Testis (tissue), 3 donors: ENCODE measurements around the gene MLXIPL. TPM values are rescaled to one million over a fixed set of nuclear protein-coding genes. Genes with fewer than 3 reads are reported as not detected.
"Not testable (repeated sequence)": the region's sequence is repeated elsewhere in the genome, so short reads cannot be mapped to it uniquely, and the experiment has no call there.

Source experiments
- DNase-seq: peaks from one replicate; pipeline ENCODE4 v3.0.0-alpha.2; 2019
- H3K27ac ChIP-seq, 2 donors: fragments of 200-600 bp; sonication (generic); one replicate each; pipeline ENCODE4 v1.5.1; 2019
- H3K27me3 ChIP-seq: fragments of 200-600 bp; sonication (generic); one replicate; pipeline ENCODE4 v1.5.1; 2019
- H3K36me3 ChIP-seq: fragments of 200-600 bp; sonication (generic); one replicate; pipeline ENCODE4 v1.5.1; 2017; ENCODE audit warnings: low read depth; ENCODE audit errors: missing control alignments
- H3K4me1 ChIP-seq: fragments of 200-600 bp; sonication (generic); one replicate; pipeline ENCODE4 v1.5.1; 2019
- H3K4me3 ChIP-seq, 2 donors: fragments of 200-600 bp; sonication (generic); one replicate each; pipeline ENCODE4 v1.5.1; 2017 to 2019
- H3K9me3 ChIP-seq: fragments of 200-600 bp; sonication (generic); one replicate; pipeline ENCODE4 v1.5.1; 2017
- POLR2A ChIP-seq: fragments of 450-650 bp; IDR thresholded peaks from one replicate; pipeline ENCODE4 v1.6.1; 2017; ENCODE audit warnings: antibody characterized with exemption, mild to moderate bottlenecking, moderate library complexity
- WGBS, 2 donors: methylation state at CpG; one replicate each; pipeline ENCODE4 v1.1.5; 2018; 5-methylcytosine and 5-hydroxymethylcytosine counted together
- intact Hi-C: fragments of 100-400 bp; cut with DNase I; formaldehyde crosslinking; loops from one replicate; pipeline ENCODE4 v1.15.1; 2023; ENCODE audit warnings: low total_unique reads
- polyA plus RNA-seq: library from polyadenylated mRNA; stranded (reverse); fragments of 350-450 nt; fragmentation: Illumina TruSeq; extraction: RNeasy Lipid Tissue Mini Kit (QIAGEN cat#74804); gene quantifications from one replicate; pipeline ENCODE4 v1.2.3, GENCODE V29; 2014; ENCODE audit warnings: low read depth, low replicate concordance; ENCODE audit not compliant: insufficient read depth
- total RNA-seq, 2 donors: library from RNA; depleted of rRNA; stranded (reverse); fragments of >200 nt; gene quantifications; one replicate each; pipeline ENCODE4 v1.2.3, GENCODE V29; 2016
- TF ChIP-seq, protein P1 (sequence below), 3 experiments: fragments of 450-650 bp in 2 of 3; fragments of 200-600 bp in 1 of 3; sonication (generic) in 1 of 3; IDR thresholded peaks; one replicate each; pipeline ENCODE4 v1.5.1; 2016 to 2019; ENCODE audit warnings: antibody characterized with exemption in 3 of 3, mild to moderate bottlenecking in 2 of 3, moderate library complexity in 1 of 3

The MLXIPL gene
- total and polyA plus RNA-seq, 3 donors from 2014 or later, result 34.2 to 215 (median 160) TPM

DNA sequence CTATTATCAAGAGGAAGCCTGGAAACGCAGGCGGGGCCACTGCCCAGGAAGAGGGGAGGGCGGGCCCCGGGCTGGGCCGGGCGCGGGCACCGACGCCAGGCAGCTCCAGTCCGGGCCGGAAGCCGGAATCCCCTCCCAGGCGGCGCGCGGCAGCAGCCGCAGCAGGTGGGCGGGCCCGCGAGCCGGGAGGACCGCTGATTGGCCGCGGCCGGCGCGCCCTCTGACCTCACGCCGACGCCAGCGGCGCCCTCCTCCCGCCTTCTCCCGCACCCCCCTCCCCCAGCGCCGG, 67.3 kb downstream of the MLXIPL start:
- Histone ChIP-seq H3K27me3 (no peaks in the 10 kb centered on the region), H3K36me3 (no peaks in the 10 kb centered on the region), H3K4me1 (peaks cover 18% of the 10 kb centered on the region), H3K27ac (peak overlapping the region; percentile 97 to 100), H3K4me3 (peak overlapping the region; percentile 84 to 94), H3K9me3 (no peaks in the 10 kb centered on the region)
- intact Hi-C loops, result loop anchor here (5.0 kb wide), 1 partner anchor 35 kb away; the partner anchor contains the start of gene BAZ1B
- 0% methylated on average over 4 to 31 of the region's 36 CpGs for WGBS, 2 donors
- peak; percentile 95 for DNase-seq
- TF ChIP-seq, protein P1, sequence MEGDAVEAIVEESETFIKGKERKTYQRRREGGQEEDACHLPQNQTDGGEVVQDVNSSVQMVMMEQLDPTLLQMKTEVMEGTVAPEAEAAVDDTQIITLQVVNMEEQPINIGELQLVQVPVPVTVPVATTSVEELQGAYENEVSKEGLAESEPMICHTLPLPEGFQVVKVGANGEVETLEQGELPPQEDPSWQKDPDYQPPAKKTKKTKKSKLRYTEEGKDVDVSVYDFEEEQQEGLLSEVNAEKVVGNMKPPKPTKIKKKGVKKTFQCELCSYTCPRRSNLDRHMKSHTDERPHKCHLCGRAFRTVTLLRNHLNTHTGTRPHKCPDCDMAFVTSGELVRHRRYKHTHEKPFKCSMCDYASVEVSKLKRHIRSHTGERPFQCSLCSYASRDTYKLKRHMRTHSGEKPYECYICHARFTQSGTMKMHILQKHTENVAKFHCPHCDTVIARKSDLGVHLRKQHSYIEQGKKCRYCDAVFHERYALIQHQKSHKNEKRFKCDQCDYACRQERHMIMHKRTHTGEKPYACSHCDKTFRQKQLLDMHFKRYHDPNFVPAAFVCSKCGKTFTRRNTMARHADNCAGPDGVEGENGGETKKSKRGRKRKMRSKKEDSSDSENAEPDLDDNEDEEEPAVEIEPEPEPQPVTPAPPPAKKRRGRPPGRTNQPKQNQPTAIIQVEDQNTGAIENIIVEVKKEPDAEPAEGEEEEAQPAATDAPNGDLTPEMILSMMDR (IDR thresholded peaks at IDR 0.05), result no peak
- TF ChIP-seq POLR2A, result no peak

- TF ChIP-seq POLR2A, result no peak
- TF ChIP-seq, protein P1 (IDR thresholded peaks at IDR 0.05), result no peak
- DNase-seq, result no peak
- 10 to 14% methylated on average over 28 of the region's 28 CpGs for WGBS, 2 donors
- Histone ChIP-seq H3K27ac (peak overlapping the region; percentile 97 to 100), H3K4me1 (peaks cover 18% of the 10 kb centered on the region), H3K4me3 (peak overlapping the region; percentile 84 to 94), H3K36me3 (no peaks in the 10 kb centered on the region), H3K9me3 (no peaks in the 10 kb centered on the region), H3K27me3 (no peaks in the 10 kb centered on the region)
- intact Hi-C loops, result loop anchor here (5.0 kb wide), 1 partner anchor 34 kb away; the partner anchor contains the start of gene BAZ1B
Observed at GRCh38 chr7:73556208-73557107, 67.9 kb downstream of the MLXIPL start.

GRCh38 chr7:73555411-73555982, 68.8 kb downstream of the MLXIPL start:
- Histone ChIP-seq H3K27ac (peak overlapping the region in 1 of 2 donors; percentile 100), H3K36me3 (no peaks in the 10 kb centered on the region), H3K4me3 (no peak overlapping the region), H3K4me1 (peaks cover 18% of the 10 kb centered on the region), H3K27me3 (no peaks in the 10 kb centered on the region), H3K9me3 (no peaks in the 10 kb centered on the region)
- intact Hi-C loops, result loop anchor here (5.0 kb wide), 1 partner anchor 33 kb away; the partner anchor contains the start of gene BAZ1B
- TF ChIP-seq, protein P1 (IDR thresholded peaks at IDR 0.05), result no peak
- TF ChIP-seq POLR2A, result no peak
- DNase-seq, result peak; percentile 33
- WGBS, 2 donors, result 42 to 43% methylated on average over 6 of the region's 6 CpGs

- H3K27me3 ChIP-seq, H3K4me3 ChIP-seq, DNase-seq, intact Hi-C loops, H3K9me3 ChIP-seq, H3K27ac ChIP-seq, H3K36me3 ChIP-seq: not testable (repeated sequence)
- H3K4me1 ChIP-seq, result peaks cover 11% of the 10 kb centered on the region
- WGBS, 2 donors, result 88 to 93% methylated on average over 5 of the region's 5 CpGs
Observed at GRCh38 chr7:73550093-73550492, 74.2 kb downstream of the MLXIPL start.

DNA sequence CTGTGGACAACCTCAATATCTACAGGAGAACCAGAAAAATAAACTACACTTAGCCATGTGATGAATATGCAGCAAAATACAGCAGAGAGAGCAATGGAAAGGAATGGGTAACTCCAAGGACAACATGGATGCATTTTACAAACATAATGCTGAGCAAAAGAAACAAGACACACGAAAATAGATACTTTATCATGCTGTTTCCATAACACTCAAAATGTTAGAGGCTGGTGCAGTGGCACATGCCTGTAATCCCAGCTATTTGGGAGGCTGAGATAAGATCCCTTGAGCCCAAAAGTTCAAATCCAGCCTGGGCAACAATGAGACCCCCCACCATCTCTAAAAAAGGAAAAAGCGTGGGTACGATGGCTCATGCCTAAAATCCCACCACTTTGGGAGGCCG, 75.1 kb downstream of the MLXIPL start:
- WGBS, 2 donors, result 81 to 84% methylated on average over 4 of the region's 4 CpGs
- TF ChIP-seq, protein P1 (IDR thresholded peaks at IDR 0.05), result no peak
- no peak for TF ChIP-seq POLR2A

More for the DNA sequence above, 75.1 kb downstream of the MLXIPL start:
- Histone ChIP-seq H3K27ac (no peak overlapping the region), H3K27me3 (no peaks in the 10 kb centered on the region), H3K36me3 (no peaks in the 10 kb centered on the region), H3K4me3 (no peak overlapping the region), H3K9me3 (no peaks in the 10 kb centered on the region), H3K4me1 (peaks cover 8% of the 10 kb centered on the region)
- intact Hi-C loops, result no loop called here
- DNase-seq, result no peak
